Measurements from ENCODE around the gene KMT2C. TPM values are rescaled to one million over a fixed set of nuclear protein-coding genes. Genes with fewer than 3 reads are reported as not detected.

The KMT2C gene
- total RNA-seq, 1 experiment from 2014 or later, result 20.4 TPM

- DNase-seq (ENCODE audit: low read depth in 1 of 2, low spot score in 2 of 2), result no peak
- peaks cover 16% of the 10 kb centered on the region for H3K36me3 ChIP-seq
- no peak overlapping the region for H3K27ac ChIP-seq
- H3K9me3 ChIP-seq (replicated peaks), result no peaks in the 10 kb centered on the region
- peaks cover 10% of the 10 kb centered on the region for H3K4me1 ChIP-seq (replicated peaks)
- H3K4me3 ChIP-seq, result no peak overlapping the region
- H3K27me3 ChIP-seq (replicated peaks), result no peaks in the 10 kb centered on the region
Observed at GRCh38 chr7:152351168-152351567, 84.6 kb downstream of the KMT2C start.

- no peaks in the 10 kb centered on the region for H3K9me3 ChIP-seq (replicated peaks)
- H3K4me3 ChIP-seq, result no peak overlapping the region
- DNase-seq (ENCODE audit: low read depth in 1 of 2, low spot score in 2 of 2), result no peak
- H3K36me3 ChIP-seq, result peaks cover 12% of the 10 kb centered on the region
- H3K27me3 ChIP-seq (replicated peaks), result no peaks in the 10 kb centered on the region
- H3K4me1 ChIP-seq (replicated peaks), result no peaks in the 10 kb centered on the region
- no peak overlapping the region for H3K27ac ChIP-seq
Observed at GRCh38 chr7:152347888-152348287, 87.9 kb downstream of the KMT2C start.

- Histone ChIP-seq H3K4me1 (replicated peaks) (no peaks in the 10 kb centered on the region), H3K4me3 (no peak overlapping the region), H3K27me3 (replicated peaks) (no peaks in the 10 kb centered on the region), H3K27ac (no peak overlapping the region), H3K9me3 (replicated peaks) (no peaks in the 10 kb centered on the region), H3K36me3 (peaks cover 8% of the 10 kb centered on the region; the same call in 1 of the 2 replicates)
- no peak for DNase-seq (ENCODE audit: low read depth in 1 of 2, low spot score in 2 of 2)
Observed at GRCh38 chr7:152344253-152344652, 91.5 kb downstream of the KMT2C start.

- no peaks in the 10 kb centered on the region for H3K4me1 ChIP-seq (replicated peaks)
- no peaks in the 10 kb centered on the region for H3K27me3 ChIP-seq (replicated peaks)
- no peaks in the 10 kb centered on the region for H3K9me3 ChIP-seq (replicated peaks)
- H3K4me3 ChIP-seq, result no peak overlapping the region
- no peak overlapping the region for H3K27ac ChIP-seq
- peaks cover 5% of the 10 kb centered on the region; the same call in 1 of the 2 replicates for H3K36me3 ChIP-seq
- DNase-seq (ENCODE audit: low read depth in 1 of 2, low spot score in 2 of 2), result no peak
Observed at GRCh38 chr7:152342796-152343195, 93.0 kb downstream of the KMT2C start.

GRCh38 chr7:152341914-152342236 lies 93.9 kb downstream of the KMT2C start:
- DNase-seq (ENCODE audit: low read depth in 1 of 2, low spot score in 2 of 2), result no peak
- Histone ChIP-seq H3K27me3 (replicated peaks) (no peaks in the 10 kb centered on the region), H3K36me3 (no peaks in the 10 kb centered on the region), H3K9me3 (replicated peaks) (no peaks in the 10 kb centered on the region), H3K4me1 (replicated peaks) (no peaks in the 10 kb centered on the region), H3K27ac (no peak overlapping the region), H3K4me3 (no peak overlapping the region)

- no peaks in the 10 kb centered on the region for H3K36me3 ChIP-seq
- H3K9me3 ChIP-seq (replicated peaks), result no peaks in the 10 kb centered on the region
- H3K4me3 ChIP-seq, result no peak overlapping the region
- H3K27me3 ChIP-seq (replicated peaks), result no peaks in the 10 kb centered on the region
- H3K27ac ChIP-seq, result no peak overlapping the region
- peak in 1 of 2 experiments; percentile 19 for DNase-seq (ENCODE audit: low read depth in 1 of 2, low spot score in 2 of 2)
- H3K4me1 ChIP-seq (replicated peaks), result no peaks in the 10 kb centered on the region
Observed at GRCh38 chr7:152341039-152341913, 94.5 kb downstream of the KMT2C start.

GRCh38 chr7:152340161-152340560 lies 95.6 kb downstream of the KMT2C start:
- no peaks in the 10 kb centered on the region for H3K36me3 ChIP-seq
- no peaks in the 10 kb centered on the region for H3K9me3 ChIP-seq (replicated peaks)
- H3K4me1 ChIP-seq (replicated peaks), result no peaks in the 10 kb centered on the region
- no peak for DNase-seq (ENCODE audit: low read depth in 1 of 2, low spot score in 2 of 2)
- H3K27me3 ChIP-seq (replicated peaks), result no peaks in the 10 kb centered on the region
- no peak overlapping the region for H3K4me3 ChIP-seq
- no peak overlapping the region for H3K27ac ChIP-seq

GRCh38 chr7:152338561-152338960 lies 97.2 kb downstream of the KMT2C start:
- Histone ChIP-seq H3K27me3 (replicated peaks) (no peaks in the 10 kb centered on the region), H3K36me3 (no peaks in the 10 kb centered on the region)
- DNase-seq (ENCODE audit: low read depth in 1 of 2, low spot score in 2 of 2), result no peak

GRCh38 chr7:152336754-152337368 lies 98.9 kb downstream of the KMT2C start:
- Histone ChIP-seq H3K4me1 (replicated peaks) (no peaks in the 10 kb centered on the region), H3K4me3 (no peak overlapping the region), H3K27ac (no peak overlapping the region), H3K36me3 (no peaks in the 10 kb centered on the region), H3K9me3 (replicated peaks) (no peaks in the 10 kb centered on the region), H3K27me3 (replicated peaks) (no peaks in the 10 kb centered on the region)
- peak; percentile 46 to 50 for DNase-seq (ENCODE audit: low read depth in 1 of 2, low spot score in 2 of 2)

More at GRCh38 chr7:152338561-152338960, 97.2 kb downstream of the KMT2C start:
- Histone ChIP-seq H3K4me1 (replicated peaks) (no peaks in the 10 kb centered on the region), H3K9me3 (replicated peaks) (no peaks in the 10 kb centered on the region), H3K4me3 (no peak overlapping the region), H3K27ac (no peak overlapping the region)

GRCh38 chr7:152335900-152336571 lies 99.8 kb downstream of the KMT2C start:
- Histone ChIP-seq H3K27ac (no peak overlapping the region), H3K36me3 (no peaks in the 10 kb centered on the region), H3K27me3 (replicated peaks) (no peaks in the 10 kb centered on the region), H3K4me1 (replicated peaks) (no peaks in the 10 kb centered on the region), H3K4me3 (no peak overlapping the region; the same call in 1 of the 2 replicates), H3K9me3 (replicated peaks) (no peaks in the 10 kb centered on the region)
- peak in 1 of 2 experiments; percentile 20 for DNase-seq (ENCODE audit: low read depth in 1 of 2, low spot score in 2 of 2)

- Histone ChIP-seq H3K9me3 (replicated peaks) (no peaks in the 10 kb centered on the region), H3K4me1 (replicated peaks) (no peaks in the 10 kb centered on the region), H3K4me3 (no peak overlapping the region), H3K27ac (no peak overlapping the region), H3K27me3 (replicated peaks) (no peaks in the 10 kb centered on the region), H3K36me3 (peaks cover 15% of the 10 kb centered on the region)
- no peak for DNase-seq (ENCODE audit: low read depth in 1 of 2, low spot score in 2 of 2)
Observed at GRCh38 chr7:152333134-152333533, 102.7 kb downstream of the KMT2C start.

- H3K9me3 ChIP-seq (replicated peaks), result no peaks in the 10 kb centered on the region
- H3K27me3 ChIP-seq (replicated peaks), result no peaks in the 10 kb centered on the region
- H3K36me3 ChIP-seq, result peaks cover 21% of the 10 kb centered on the region
- DNase-seq (ENCODE audit: low read depth in 1 of 2, low spot score in 2 of 2), result no peak
- H3K27ac ChIP-seq, result no peak overlapping the region
- no peaks in the 10 kb centered on the region for H3K4me1 ChIP-seq (replicated peaks)
- no peak overlapping the region for H3K4me3 ChIP-seq
Observed at GRCh38 chr7:152330827-152331226, 105.0 kb downstream of the KMT2C start.

GRCh38 chr7:152329469-152329868 lies 106.3 kb downstream of the KMT2C start:
- H3K4me3 ChIP-seq, result no peak overlapping the region
- H3K4me1 ChIP-seq (replicated peaks), result no peaks in the 10 kb centered on the region
- DNase-seq (ENCODE audit: low read depth in 1 of 2, low spot score in 2 of 2), result no peak
- H3K27me3 ChIP-seq (replicated peaks), result no peaks in the 10 kb centered on the region
- peaks cover 21% of the 10 kb centered on the region for H3K36me3 ChIP-seq
- H3K27ac ChIP-seq, result no peak overlapping the region
- no peaks in the 10 kb centered on the region for H3K9me3 ChIP-seq (replicated peaks)

GRCh38 chr7:152328234-152328633 lies 107.6 kb downstream of the KMT2C start:
- no peak for DNase-seq (ENCODE audit: low read depth in 1 of 2, low spot score in 2 of 2)
- H3K27ac ChIP-seq, result no peak overlapping the region
- no peak overlapping the region for H3K4me3 ChIP-seq
- no peaks in the 10 kb centered on the region for H3K9me3 ChIP-seq (replicated peaks)
- H3K27me3 ChIP-seq (replicated peaks), result no peaks in the 10 kb centered on the region
- H3K36me3 ChIP-seq, result peaks cover 21% of the 10 kb centered on the region
- no peaks in the 10 kb centered on the region for H3K4me1 ChIP-seq (replicated peaks)
